DOHH2 (cell line): ENCODE results near the gene GNAO1.

Source experiments
- H3F3A ChIP-seq: fragments of 200-600 bp; sonication (generic), shearing (Covaris generic); 2 replicates; pipeline ENCODE4 v1.6.0; 2016; ENCODE audit warnings: antibody characterized with exemption, mild to moderate bottlenecking; ENCODE audit not compliant: control insufficient read depth, insufficient read depth
- H3K27ac ChIP-seq: fragments of 200-600 bp; sonication (generic); 2 replicates; pipeline ENCODE4 v1.5.1; 2014; ENCODE audit warnings: low read depth, mild to moderate bottlenecking, low read length, moderate library complexity
- H3K27me3 ChIP-seq: fragments of 200-600 bp; sonication (generic); 2 replicates; pipeline ENCODE4 v1.6.1; 2014; ENCODE audit warnings: mild to moderate bottlenecking, low read length, mixed read lengths; ENCODE audit not compliant: control insufficient read depth
- H3K36me3 ChIP-seq: fragments of 200-600 bp; sonication (generic); 2 replicates; pipeline ENCODE4 v1.6.1; 2014; ENCODE audit warnings: mild to moderate bottlenecking, low read length, moderate library complexity, mixed read lengths; ENCODE audit not compliant: control insufficient read depth
- H3K4me1 ChIP-seq: fragments of 200-600 bp; sonication (generic); 2 replicates; pipeline ENCODE4 v1.6.1; 2014; ENCODE audit warnings: mild to moderate bottlenecking, low read length, mixed read lengths; ENCODE audit not compliant: control insufficient read depth
- H3K4me2 ChIP-seq: fragments of 200-600 bp; sonication (generic); 2 replicates; pipeline ENCODE4 v1.6.0; 2014; ENCODE audit warnings: mild to moderate bottlenecking, low read length, moderate library complexity
- H3K4me3 ChIP-seq: fragments of 200-600 bp; sonication (generic); 2 replicates; pipeline ENCODE4 v1.5.1; 2014; ENCODE audit warnings: mild to moderate bottlenecking, low read length, mixed read lengths
- H3K79me2 ChIP-seq: fragments of 200-600 bp; sonication (generic); 2 replicates; pipeline ENCODE4 v1.6.1; 2014; ENCODE audit warnings: mild to moderate bottlenecking, low read length, mixed read lengths; ENCODE audit not compliant: control insufficient read depth
- H3K9me2 ChIP-seq: fragments of 200-600 bp; sonication (generic); replicated peaks from 2 replicates; pipeline ENCODE4 v1.6.1; 2014; ENCODE audit warnings: mild to moderate bottlenecking, low read length, mixed read lengths; ENCODE audit not compliant: control insufficient read depth
- H3K9me3 ChIP-seq: fragments of 200-600 bp; sonication (generic); 2 replicates; pipeline ENCODE4 v1.6.1; 2014; ENCODE audit warnings: antibody characterized with exemption, low read length, mixed read lengths; ENCODE audit not compliant: control insufficient read depth, insufficient read depth
- H4K20me1 ChIP-seq: fragments of 200-600 bp; sonication (generic); 2 replicates; pipeline ENCODE4 v1.6.0; 2014; ENCODE audit warnings: low read depth, mild to moderate bottlenecking, antibody characterized with exemption, low read length, moderate library complexity; ENCODE audit not compliant: control insufficient read depth, insufficient read depth
- EZH2phosphoT487 ChIP-seq: fragments of 200-600 bp; sonication (generic); IDR thresholded peaks from 2 replicates; pipeline ENCODE4 v1.6.1; 2017; ENCODE audit warnings: borderline replicate concordance, mild to moderate bottlenecking, antibody characterized with exemption, low read length, moderate library complexity, mixed read lengths
- TF ChIP-seq, protein P1 (sequence below): fragments of 200-600 bp; sonication (generic); IDR thresholded peaks from one replicate; pipeline ENCODE4 v1.5.1; 2014; ENCODE audit warnings: antibody characterized with exemption, mild to moderate bottlenecking, low read depth, low read length; ENCODE audit not compliant: poor library complexity, severe bottlenecking

Gene GNAO1

DNA sequence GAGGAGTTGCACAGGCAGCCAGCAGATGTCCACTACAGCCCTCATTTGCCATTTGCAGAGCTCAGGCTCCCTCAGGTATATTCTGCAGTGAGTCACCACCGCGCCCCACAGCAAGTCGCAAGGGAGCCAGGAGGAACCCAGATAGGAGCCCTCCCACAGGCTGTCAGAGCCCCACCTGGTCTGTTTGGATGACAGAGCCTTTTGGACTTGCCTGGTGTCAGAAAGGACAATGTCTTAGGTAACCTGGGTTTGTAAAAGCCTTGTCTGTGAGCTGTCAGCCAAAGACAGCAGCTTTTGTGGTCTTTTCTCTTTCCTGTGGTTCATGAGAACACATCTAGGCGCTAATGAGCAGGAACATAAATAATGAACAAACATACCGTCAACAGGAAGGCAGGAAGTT lies 70.9 kb downstream of the GNAO1 start:
- Histone ChIP-seq H3K9me2 (no peaks in the 10 kb centered on the region), H3K27me3 (peaks cover 17% of the 10 kb centered on the region), H3K4me1 (no peaks in the 10 kb centered on the region), H3F3A (no peaks in the 10 kb centered on the region), H3K36me3 (no peaks in the 10 kb centered on the region), H3K79me2 (no peaks in the 10 kb centered on the region), H4K20me1 (no peaks in the 10 kb centered on the region), H3K4me3 (no peak overlapping the region), H3K4me2 (no peak overlapping the region), H3K27ac (no peak overlapping the region), H3K9me3 (no peaks in the 10 kb centered on the region)
- TF ChIP-seq EZH2phosphoT487, result no peak
- TF ChIP-seq, protein P1, sequence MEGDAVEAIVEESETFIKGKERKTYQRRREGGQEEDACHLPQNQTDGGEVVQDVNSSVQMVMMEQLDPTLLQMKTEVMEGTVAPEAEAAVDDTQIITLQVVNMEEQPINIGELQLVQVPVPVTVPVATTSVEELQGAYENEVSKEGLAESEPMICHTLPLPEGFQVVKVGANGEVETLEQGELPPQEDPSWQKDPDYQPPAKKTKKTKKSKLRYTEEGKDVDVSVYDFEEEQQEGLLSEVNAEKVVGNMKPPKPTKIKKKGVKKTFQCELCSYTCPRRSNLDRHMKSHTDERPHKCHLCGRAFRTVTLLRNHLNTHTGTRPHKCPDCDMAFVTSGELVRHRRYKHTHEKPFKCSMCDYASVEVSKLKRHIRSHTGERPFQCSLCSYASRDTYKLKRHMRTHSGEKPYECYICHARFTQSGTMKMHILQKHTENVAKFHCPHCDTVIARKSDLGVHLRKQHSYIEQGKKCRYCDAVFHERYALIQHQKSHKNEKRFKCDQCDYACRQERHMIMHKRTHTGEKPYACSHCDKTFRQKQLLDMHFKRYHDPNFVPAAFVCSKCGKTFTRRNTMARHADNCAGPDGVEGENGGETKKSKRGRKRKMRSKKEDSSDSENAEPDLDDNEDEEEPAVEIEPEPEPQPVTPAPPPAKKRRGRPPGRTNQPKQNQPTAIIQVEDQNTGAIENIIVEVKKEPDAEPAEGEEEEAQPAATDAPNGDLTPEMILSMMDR, result no peak

DNA sequence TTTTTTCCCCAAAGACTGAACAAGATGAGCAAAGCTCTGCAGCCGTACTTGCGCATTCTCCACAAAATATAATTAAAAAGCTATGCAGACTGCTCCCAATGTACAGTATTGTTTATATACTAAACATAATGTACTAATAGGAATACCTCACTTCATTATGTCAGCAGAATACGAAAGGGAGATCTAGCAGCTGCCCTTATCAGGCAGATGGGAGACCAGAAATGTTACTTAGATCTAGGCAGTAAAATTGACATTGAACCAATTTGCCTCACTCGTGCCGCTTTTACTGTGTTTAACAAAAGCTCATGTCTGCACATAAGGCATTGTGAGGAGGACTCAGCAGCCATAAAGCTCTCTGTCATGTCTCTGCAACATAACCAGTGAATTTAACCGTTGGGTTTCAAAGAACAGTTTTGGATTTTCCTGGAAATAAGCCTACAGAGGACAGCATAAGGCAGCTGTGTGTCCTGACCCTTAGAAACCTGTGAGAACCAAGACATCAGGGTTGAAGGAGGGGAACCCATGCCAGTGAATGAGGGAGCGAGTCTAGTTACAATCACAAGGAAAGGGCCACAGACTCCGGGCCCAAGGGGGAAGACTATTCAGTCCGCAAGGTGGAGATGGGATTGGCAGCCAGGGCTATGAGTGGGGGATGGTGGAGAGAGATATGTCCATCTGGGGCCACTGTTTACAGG lies 71.4 kb downstream of the GNAO1 start:
- Histone ChIP-seq H3K4me2 (no peak overlapping the region), H3K4me1 (no peaks in the 10 kb centered on the region)

DNA sequence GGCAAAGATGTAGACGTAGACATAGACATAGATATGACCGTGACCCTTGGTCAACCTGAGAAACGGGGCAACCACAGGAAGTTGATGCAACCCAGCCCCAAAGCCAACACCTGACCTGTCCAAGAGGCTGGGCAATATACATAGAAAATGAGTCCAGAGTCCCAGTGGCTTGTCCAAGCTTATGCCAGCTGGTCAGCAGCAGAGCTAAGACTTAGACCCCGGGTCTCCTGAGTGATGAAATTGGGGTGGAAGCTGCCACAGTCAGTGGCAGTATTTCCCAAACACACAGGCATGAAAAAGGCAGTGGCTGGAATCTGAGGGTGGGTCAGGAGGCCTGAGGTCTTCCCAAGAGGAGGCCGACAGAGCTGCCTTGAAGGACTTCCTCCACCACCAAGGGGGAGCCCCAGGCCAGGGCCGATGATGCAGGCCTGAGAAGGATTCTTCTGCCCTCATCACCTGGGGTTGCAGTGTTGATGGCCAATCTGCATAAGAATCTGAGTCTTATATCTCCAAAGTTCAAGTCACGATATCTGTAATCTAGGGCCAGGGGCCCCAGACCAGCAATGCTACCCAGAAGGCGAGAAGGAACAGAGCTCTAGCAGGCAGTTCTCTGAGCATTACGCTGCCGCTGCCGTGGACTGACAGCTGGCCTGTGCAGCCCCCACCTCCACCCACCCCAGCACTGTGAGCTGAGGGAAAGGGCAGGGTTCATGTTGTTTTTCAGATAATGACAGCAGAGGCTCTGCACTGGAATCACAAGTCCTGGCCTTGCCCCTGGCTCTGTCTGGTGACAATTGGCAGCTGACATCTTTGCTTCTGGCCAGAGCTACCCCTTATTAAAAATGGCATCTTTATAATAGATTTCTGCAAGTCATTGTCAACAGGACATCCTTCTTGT lies 72.7 kb downstream of the GNAO1 start:
- TF ChIP-seq, protein P1, result no peak
- TF ChIP-seq EZH2phosphoT487, result no peak
- Histone ChIP-seq H3K27ac (no peak overlapping the region), H3K4me2 (no peak overlapping the region), H3K27me3 (peaks cover 10% of the 10 kb centered on the region), H3K4me1 (no peaks in the 10 kb centered on the region), H3F3A (no peaks in the 10 kb centered on the region), H3K79me2 (no peaks in the 10 kb centered on the region), H3K36me3 (no peaks in the 10 kb centered on the region), H3K4me3 (no peak overlapping the region), H3K9me2 (no peaks in the 10 kb centered on the region), H3K9me3 (no peaks in the 10 kb centered on the region), H4K20me1 (no peaks in the 10 kb centered on the region)

More for the DNA sequence above, 71.4 kb downstream of the GNAO1 start:
- Histone ChIP-seq H3K27ac (no peak overlapping the region), H3K9me2 (no peaks in the 10 kb centered on the region), H3K36me3 (no peaks in the 10 kb centered on the region), H3K27me3 (peaks cover 13% of the 10 kb centered on the region), H3K79me2 (no peaks in the 10 kb centered on the region), H3K4me3 (no peak overlapping the region), H3F3A (no peaks in the 10 kb centered on the region), H3K9me3 (no peaks in the 10 kb centered on the region), H4K20me1 (no peaks in the 10 kb centered on the region)
- TF ChIP-seq EZH2phosphoT487, result no peak
- TF ChIP-seq, protein P1, result no peak
